ENCODE results near the gene FEM1A. TPM values are rescaled to one million over a fixed set of nuclear protein-coding genes. Genes with fewer than 3 reads are reported as not detected.
A peak's percentile ranks its signal among the peaks of the same experiment; 100 is the strongest.

The FEM1A gene
- total and polyA plus RNA-seq, 10 of the 15 experiments (the other 5 are each of a cell fraction or from before 2014, with no cell fraction given): 0.27 to 17.4 (median 3.8) TPM

GRCh38 chr19:4815426-4816201 lies 24.1 kb downstream of the FEM1A start (continued):
- TF ChIP-seq EGR1 (IDR thresholded peaks at IDR 0.05; ENCODE audit: borderline replicate concordance in 1 of 2, low read depth in 2 of 2, low read length in 2 of 2): no peak
- TF ChIP-seq, protein P1, sequence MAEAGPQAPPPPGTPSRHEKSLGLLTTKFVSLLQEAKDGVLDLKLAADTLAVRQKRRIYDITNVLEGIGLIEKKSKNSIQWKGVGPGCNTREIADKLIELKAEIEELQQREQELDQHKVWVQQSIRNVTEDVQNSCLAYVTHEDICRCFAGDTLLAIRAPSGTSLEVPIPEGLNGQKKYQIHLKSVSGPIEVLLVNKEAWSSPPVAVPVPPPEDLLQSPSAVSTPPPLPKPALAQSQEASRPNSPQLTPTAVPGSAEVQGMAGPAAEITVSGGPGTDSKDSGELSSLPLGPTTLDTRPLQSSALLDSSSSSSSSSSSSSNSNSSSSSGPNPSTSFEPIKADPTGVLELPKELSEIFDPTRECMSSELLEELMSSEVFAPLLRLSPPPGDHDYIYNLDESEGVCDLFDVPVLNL (IDR thresholded peaks at IDR 0.05; ENCODE audit: low read depth, low read length): no peak
- TF ChIP-seq POLR2A (IDR thresholded peaks at IDR 0.05; ENCODE audit: low read depth, low read length): no peak; the same call in 1 of the 2 replicates
- no peak for TF ChIP-seq BCL11A (IDR thresholded peaks at IDR 0.05; ENCODE audit: low read depth, low read length)
- TF ChIP-seq CBFB (IDR thresholded peaks at IDR 0.05; ENCODE audit: low read depth): no peak
- TF ChIP-seq MXI1 (IDR thresholded peaks at IDR 0.05; ENCODE audit: low read depth, low read length): peak; percentile 55; the same call in 1 of the 2 replicates
- TF ChIP-seq SREBF2 (IDR thresholded peaks at IDR 0.05; ENCODE audit: low read length): no peak
- no peak for TF ChIP-seq KDM1A (IDR thresholded peaks at IDR 0.05; ENCODE audit: borderline replicate concordance)
- no peak for TF ChIP-seq DPF2 (IDR thresholded peaks at IDR 0.05)
- no peak for TF ChIP-seq SMC3 (IDR thresholded peaks at IDR 0.05; ENCODE audit: borderline replicate concordance, low read length)
- no peak; the same call in 1 of the 2 replicates for TF ChIP-seq ZNF217 (IDR thresholded peaks at IDR 0.05)
- no peak for TF ChIP-seq SP1 (IDR thresholded peaks at IDR 0.05; ENCODE audit: low read depth, low read length)
- no peak for TF ChIP-seq REST (IDR thresholded peaks at IDR 0.05; ENCODE audit: low read depth, low read length)
- TF ChIP-seq SRF (IDR thresholded peaks at IDR 0.05; ENCODE audit: low read depth in 2 of 2, low read length in 2 of 2): peak in 1 of 2 experiments; percentile 91; a peak in 2 of 4 replicates
- TF ChIP-seq KLF5 (IDR thresholded peaks at IDR 0.05; ENCODE audit: partially characterized antibody): no peak
- no peak for TF ChIP-seq EZH2 (IDR thresholded peaks at IDR 0.05; ENCODE audit: borderline replicate concordance, control insufficient read depth, low read depth, low read length)
- 0 out of 2 replicates have a peak, but pooled peaks have one; percentile 9 for TF ChIP-seq BACH1 (IDR thresholded peaks at IDR 0.05; ENCODE audit: borderline replicate concordance)
- no peak for TF ChIP-seq FOS (IDR thresholded peaks at IDR 0.05; ENCODE audit: borderline replicate concordance, extremely low read depth, insufficient read length)
- TF ChIP-seq SMARCA5 (IDR thresholded peaks at IDR 0.05): no peak
- no peak for TF ChIP-seq NR2C1 (IDR thresholded peaks at IDR 0.05)
- no peak for TF ChIP-seq IKZF2 (IDR thresholded peaks at IDR 0.05)
- 0 out of 2 replicates have a peak, but pooled peaks have one; percentile 57 for TF ChIP-seq CREB1 (IDR thresholded peaks at IDR 0.05; ENCODE audit: low read depth)
- TF ChIP-seq TARDBP (IDR thresholded peaks at IDR 0.05; ENCODE audit: borderline replicate concordance): no peak
- no peak for TF ChIP-seq WRNIP1 (IDR thresholded peaks at IDR 0.05; ENCODE audit: borderline replicate concordance, low read depth, low read length)
- no peak for TF ChIP-seq ZSCAN29 (IDR thresholded peaks at IDR 0.05)
- TF ChIP-seq ATF2 (IDR thresholded peaks at IDR 0.05; ENCODE audit: low read length): 0 out of 2 replicates have a peak, but pooled peaks have one; percentile 11
- no peak for TF ChIP-seq ETV6 (conservative IDR thresholded peaks at IDR 0.05 in 1 of 2, IDR thresholded peaks at IDR 0.05 in 1 of 2; ENCODE audit: borderline replicate concordance in 1 of 2, low read depth in 1 of 2)

All from GM12878 (cell line).